IPS DF 4.7 (cell line): ENCODE data around the gene CNKSR2.
A peak's percentile ranks its signal among the peaks of the same experiment; 100 is the strongest.
"Not testable (repeated sequence)": the region's sequence is repeated elsewhere in the genome, so short reads cannot be mapped to it uniquely, and the experiment has no call there.

Experiments used
- DNase-seq: peaks from one replicate; pipeline ENCODE4 v3.0.0-alpha.2; 2013; ENCODE audit warnings: low spot score; ENCODE audit errors: extremely low read depth

Gene CNKSR2

GRCh38 chrX:21438792-21439191 is 64.6 kb downstream of the CNKSR2 start:
- no peak for DNase-seq

GRCh38 chrX:21440911-21441310 is 66.7 kb downstream of the CNKSR2 start:
- no peak for DNase-seq

GRCh38 chrX:21457718-21458117 is 83.5 kb downstream of the CNKSR2 start:
- DNase-seq, result no peak

GRCh38 chrX:21469071-21469470 is 94.9 kb downstream of the CNKSR2 start:
- no peak for DNase-seq

GRCh38 chrX:21476909-21477308 is 102.7 kb downstream of the CNKSR2 start:
- no peak for DNase-seq

GRCh38 chrX:21479695-21480270 is 105.6 kb downstream of the CNKSR2 start:
- DNase-seq, result peak; percentile 1

GRCh38 chrX:21481761-21482160 is 107.5 kb downstream of the CNKSR2 start:
- DNase-seq, result no peak

GRCh38 chrX:21484051-21484450 is 109.8 kb downstream of the CNKSR2 start:
- not testable (repeated sequence) for DNase-seq

GRCh38 chrX:21487832-21488231 is 113.6 kb downstream of the CNKSR2 start:
- DNase-seq, result no peak

GRCh38 chrX:21490341-21490740 is 116.1 kb downstream of the CNKSR2 start:
- no peak for DNase-seq

GRCh38 chrX:21493226-21493830 is 119.1 kb downstream of the CNKSR2 start:
- no peak for DNase-seq

GRCh38 chrX:21503593-21503992 is 129.4 kb downstream of the CNKSR2 start:
- DNase-seq, result no peak

GRCh38 chrX:21509912-21510311 is 135.7 kb downstream of the CNKSR2 start:
- no peak for DNase-seq

- DNase-seq, result no peak
These were observed 149.8 kb downstream of the CNKSR2 start for GRCh38 chrX:21524008-21524407.

GRCh38 chrX:21528076-21528475 is 153.9 kb downstream of the CNKSR2 start:
- DNase-seq, result no peak

- DNase-seq, result no peak
These were observed 155.6 kb downstream of the CNKSR2 start for GRCh38 chrX:21529771-21530170.

GRCh38 chrX:21544642-21545041 is 170.4 kb downstream of the CNKSR2 start:
- not testable (repeated sequence) for DNase-seq

GRCh38 chrX:21559417-21559816 is 185.2 kb downstream of the CNKSR2 start:
- DNase-seq, result no peak

GRCh38 chrX:21565025-21565424 is 190.8 kb downstream of the CNKSR2 start:
- DNase-seq, result no peak

GRCh38 chrX:21574793-21575192 is 200.6 kb downstream of the CNKSR2 start:
- no peak for DNase-seq

GRCh38 chrX:21581479-21581878 is 207.3 kb downstream of the CNKSR2 start:
- DNase-seq, result no peak

GRCh38 chrX:21586001-21586400 is 211.8 kb downstream of the CNKSR2 start:
- no peak for DNase-seq

- no peak for DNase-seq
These were observed 216.0 kb downstream of the CNKSR2 start for GRCh38 chrX:21590012-21590776.
